ENCODE data around the gene KRTCAP3.

- TF ChIP-seq POLR2A (IDR thresholded peaks at IDR 0.05) (no peak), CTCF (IDR thresholded peaks at IDR 0.05) (no peak)
Measured at GRCh38 chr2:27441958-27442919, at the start of gene KRTCAP3.
